Esophagus (tissue), 2 donors: ENCODE results near the gene SPHK2. TPM values are rescaled to one million over a fixed set of nuclear protein-coding genes. Genes with fewer than 3 reads are reported as not detected.
"Not testable (repeated sequence)": the region's sequence is repeated elsewhere in the genome, so short reads cannot be mapped to it uniquely, and the experiment has no call there.

Source experiments
- H3K27ac ChIP-seq, 2 donors: one replicate each; pipeline ENCODE4 v1.5.1; 2013; ENCODE audit warnings: low read depth in 2 of 2, mild to moderate bottlenecking in 2 of 2, inconsistent platforms in 1 of 2, low read length in 1 of 2, moderate library complexity in 1 of 2
- H3K27me3 ChIP-seq, 2 donors: one replicate each; pipeline ENCODE4 v1.6.1; 2013; ENCODE audit warnings: low read length in 2 of 2, control low read depth in 1 of 2, mild to moderate bottlenecking in 1 of 2; ENCODE audit not compliant: insufficient read depth in 2 of 2, control insufficient read depth in 1 of 2
- H3K36me3 ChIP-seq, 2 donors: one replicate each; pipeline ENCODE4 v1.6.1; 2013; ENCODE audit warnings: low read length in 1 of 2; ENCODE audit not compliant: control insufficient read depth in 2 of 2, insufficient read depth in 2 of 2
- H3K4me1 ChIP-seq, 2 donors: one replicate each; pipeline ENCODE4 v1.6.1; 2013; ENCODE audit warnings: low read length in 1 of 2; ENCODE audit not compliant: control insufficient read depth in 2 of 2, insufficient read depth in 2 of 2
- H3K4me3 ChIP-seq, 2 donors: one replicate each; pipeline ENCODE4 v1.5.1; 2013; ENCODE audit warnings: low read length in 2 of 2, mild to moderate bottlenecking in 2 of 2, low read depth in 1 of 2, moderate library complexity in 1 of 2
- H3K9me3 ChIP-seq, 2 donors: one replicate each; pipeline ENCODE4 v1.6.1; 2013; ENCODE audit warnings: mild to moderate bottlenecking in 2 of 2, low read depth in 1 of 2, low read length in 1 of 2, moderate library complexity in 1 of 2; ENCODE audit not compliant: control insufficient read depth in 2 of 2, insufficient read depth in 1 of 2
- WGBS, 2 donors: extraction: QIAGEN DNeasy Blood & Tissue Kit; methylation state at CpG; one replicate each; pipeline ENCODE4 v1.1.7; 2013; 5-methylcytosine and 5-hydroxymethylcytosine counted together
- polyA plus RNA-seq, 2 donors: library from polyadenylated mRNA; stranded (reverse); fragments of 200-250 nt; gene quantifications; one replicate each; pipeline ENCODE4 v1.2.3, GENCODE V29; 2013
- donor health status: healthy with polysubstance abuse.
- donor health status: Bipolar disorder and iron deficiency.

SPHK2 gene, protein sequence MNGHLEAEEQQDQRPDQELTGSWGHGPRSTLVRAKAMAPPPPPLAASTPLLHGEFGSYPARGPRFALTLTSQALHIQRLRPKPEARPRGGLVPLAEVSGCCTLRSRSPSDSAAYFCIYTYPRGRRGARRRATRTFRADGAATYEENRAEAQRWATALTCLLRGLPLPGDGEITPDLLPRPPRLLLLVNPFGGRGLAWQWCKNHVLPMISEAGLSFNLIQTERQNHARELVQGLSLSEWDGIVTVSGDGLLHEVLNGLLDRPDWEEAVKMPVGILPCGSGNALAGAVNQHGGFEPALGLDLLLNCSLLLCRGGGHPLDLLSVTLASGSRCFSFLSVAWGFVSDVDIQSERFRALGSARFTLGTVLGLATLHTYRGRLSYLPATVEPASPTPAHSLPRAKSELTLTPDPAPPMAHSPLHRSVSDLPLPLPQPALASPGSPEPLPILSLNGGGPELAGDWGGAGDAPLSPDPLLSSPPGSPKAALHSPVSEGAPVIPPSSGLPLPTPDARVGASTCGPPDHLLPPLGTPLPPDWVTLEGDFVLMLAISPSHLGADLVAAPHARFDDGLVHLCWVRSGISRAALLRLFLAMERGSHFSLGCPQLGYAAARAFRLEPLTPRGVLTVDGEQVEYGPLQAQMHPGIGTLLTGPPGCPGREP
- 10 to 100 TPM in 1 of 2 donors, 1 to 10 TPM in 1; 9.0 to 15.5 TPM for polyA plus RNA-seq

DNA sequence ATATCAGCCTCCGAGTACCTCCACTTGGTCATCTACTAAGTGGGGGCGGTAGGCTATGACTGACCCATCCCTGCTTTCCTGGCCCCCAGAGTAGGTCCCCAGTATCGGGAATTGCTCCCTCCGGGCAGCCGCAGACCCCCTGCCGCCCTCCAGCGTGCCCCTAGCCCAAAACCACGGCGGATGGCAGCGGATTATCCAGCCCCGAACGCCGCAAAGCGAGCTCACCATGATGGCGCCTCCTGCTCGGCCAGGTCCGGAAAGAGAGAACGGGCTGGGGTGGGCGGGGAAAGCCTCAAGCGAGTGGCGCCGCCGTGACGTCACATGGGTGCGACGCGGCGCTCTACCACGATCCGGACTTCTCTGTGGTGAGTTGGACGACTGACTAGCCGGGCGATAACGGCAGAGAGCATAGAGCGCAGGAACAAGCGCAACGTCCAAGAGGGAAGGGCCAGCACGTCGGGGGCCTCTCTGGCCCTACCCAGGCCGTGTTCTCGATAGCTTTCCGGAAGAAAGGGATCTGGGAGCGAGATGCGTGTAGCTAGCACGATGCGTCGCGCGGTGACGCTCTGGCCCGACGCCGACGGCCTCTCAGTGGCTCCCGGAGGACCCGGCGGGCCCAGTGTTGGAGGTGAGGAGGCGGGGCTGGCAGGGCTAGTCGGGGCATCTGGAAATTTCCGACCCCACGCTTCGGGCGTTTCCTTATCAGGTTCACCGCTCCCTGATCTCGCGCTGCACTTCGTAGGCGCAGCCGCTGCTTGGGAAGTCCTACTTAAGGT lies at the start of gene SPHK2, which contains the start of gene RPL18:
SPHK2 (plus strand) TSS at position 591 of the 776 bp plus-strand sequence. CDS start 1,009 bp downstream, outside the sequence.
RPL18 (minus strand) TSS at position 263 of the 776 bp plus-strand sequence; CDS start at position 228, 35 bp downstream.
- H3K27me3 ChIP-seq = no peaks in the 10 kb centered on the region
- peak within 1 kb of the TSS; percentile 85 to 91 for H3K4me3 ChIP-seq
- peak within 1 kb of the TSS; percentile 93 to 98 for H3K27ac ChIP-seq
- peaks cover 0 to 23% of the 10 kb centered on the region in 2 donors for H3K4me1 ChIP-seq
- H3K9me3 ChIP-seq = no peaks in the 10 kb centered on the region
- WGBS, 2 donors = 0% methylated on average over 69 of the region's 69 CpGs
- H3K36me3 ChIP-seq = peaks cover 11 to 28% of the 10 kb centered on the region in 2 donors

DNA sequence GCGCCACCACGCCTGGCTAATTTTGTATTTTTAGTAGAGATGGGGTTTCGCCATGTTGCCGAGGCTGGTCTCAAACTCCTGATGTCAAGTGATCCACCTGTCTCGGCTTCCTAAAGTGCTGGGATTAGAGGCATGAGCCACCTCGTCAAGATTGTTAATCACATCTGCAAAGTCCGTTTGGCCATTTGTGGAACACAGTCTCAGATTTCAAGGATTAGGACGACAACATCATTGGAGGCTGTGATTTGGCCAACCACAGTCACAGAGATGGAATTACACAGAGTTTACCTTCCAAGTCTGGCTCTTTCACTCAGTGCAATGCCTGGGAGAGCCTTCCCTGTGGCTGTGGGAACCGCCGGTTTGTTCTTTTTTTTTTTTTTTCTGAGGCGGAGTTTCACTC lies 49.5 kb upstream of the SPHK2 start:
- Histone ChIP-seq H3K27ac (peak overlapping the region in 1 of 2 donors; percentile 57), H3K36me3 (no peaks in the 10 kb centered on the region), H3K27me3 (no peaks in the 10 kb centered on the region), H3K9me3 (no peaks in the 10 kb centered on the region), H3K4me1 (peaks cover 0 to 13% of the 10 kb centered on the region in 2 donors), H3K4me3 (no peak overlapping the region)
- 40 to 49% methylated on average over 11 of the region's 11 CpGs for WGBS, 2 donors

DNA sequence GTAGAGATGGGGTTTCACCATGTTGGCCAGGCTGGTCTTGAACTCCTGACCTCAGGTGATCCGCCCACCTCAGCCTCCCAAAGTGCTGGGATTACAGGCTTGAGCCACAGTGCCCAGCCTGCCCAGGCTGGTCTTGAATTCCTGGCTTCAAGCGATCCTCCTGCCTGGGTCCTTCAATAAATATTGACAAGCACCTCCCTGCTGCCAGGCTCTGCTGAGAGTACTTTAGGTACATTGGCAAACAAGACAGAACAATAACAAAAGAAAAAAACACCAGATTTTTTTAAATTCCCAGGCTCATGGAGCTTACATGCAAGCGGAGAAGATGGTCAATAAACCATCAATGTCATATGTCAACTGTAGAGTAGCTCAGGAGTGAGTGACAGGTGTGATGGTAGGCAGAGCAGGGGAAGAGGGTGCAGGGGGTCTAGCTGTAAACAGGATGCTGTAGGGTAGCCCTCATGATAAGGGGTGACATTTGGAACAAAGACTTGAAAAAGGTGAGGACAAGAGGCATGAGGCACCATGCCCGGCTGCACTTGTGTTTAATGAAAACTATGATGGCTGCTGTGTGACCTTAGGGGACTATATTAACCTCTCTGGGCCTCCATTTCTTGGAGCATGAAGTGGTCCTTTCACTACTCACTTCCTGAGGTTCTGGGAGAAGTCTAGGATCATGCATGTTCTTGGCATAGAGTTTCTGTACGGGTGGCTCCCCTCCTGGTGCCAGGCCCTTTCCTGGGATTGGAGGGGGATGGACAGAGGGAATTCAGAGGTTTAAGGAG lies 47.7 kb upstream of the SPHK2 start:
- H3K9me3 ChIP-seq = no peaks in the 10 kb centered on the region
- H3K27ac ChIP-seq = peak overlapping the region; percentile 29 to 61
- no peaks in the 10 kb centered on the region for H3K27me3 ChIP-seq
- 56 to 57% methylated on average over 5 of the region's 5 CpGs for WGBS, 2 donors
- no peak overlapping the region for H3K4me3 ChIP-seq
- peaks cover 0 to 13% of the 10 kb centered on the region in 2 donors for H3K4me1 ChIP-seq
- peaks cover 0 to 2% of the 10 kb centered on the region in 2 donors for H3K36me3 ChIP-seq

DNA sequence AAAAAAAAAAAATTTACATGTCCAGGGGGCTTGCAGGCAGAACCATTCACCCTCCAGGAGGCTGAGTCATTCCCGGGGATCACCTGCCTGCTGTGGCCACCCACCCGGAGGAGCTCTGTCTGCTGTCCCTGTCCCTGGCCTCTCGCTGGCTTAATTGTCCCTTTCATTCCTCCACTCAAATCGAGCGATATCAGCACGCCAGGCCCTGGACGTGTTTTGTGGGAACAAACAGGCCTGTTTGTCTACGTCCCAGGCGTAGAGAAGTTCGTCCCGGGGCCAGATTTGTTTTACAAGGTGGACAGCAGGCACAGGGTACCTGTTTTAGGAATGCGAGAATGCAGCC lies 46.2 kb upstream of the SPHK2 start:
- Histone ChIP-seq H3K27me3 (no peaks in the 10 kb centered on the region), H3K36me3 (peaks cover 0 to 2% of the 10 kb centered on the region in 2 donors), H3K4me1 (peaks cover 0 to 7% of the 10 kb centered on the region in 2 donors), H3K4me3 (no peak overlapping the region), H3K27ac (peak overlapping the region in 1 of 2 donors; percentile 47), H3K9me3 (no peaks in the 10 kb centered on the region)
- 71 to 83% methylated on average over 12 of the region's 12 CpGs for WGBS, 2 donors

DNA sequence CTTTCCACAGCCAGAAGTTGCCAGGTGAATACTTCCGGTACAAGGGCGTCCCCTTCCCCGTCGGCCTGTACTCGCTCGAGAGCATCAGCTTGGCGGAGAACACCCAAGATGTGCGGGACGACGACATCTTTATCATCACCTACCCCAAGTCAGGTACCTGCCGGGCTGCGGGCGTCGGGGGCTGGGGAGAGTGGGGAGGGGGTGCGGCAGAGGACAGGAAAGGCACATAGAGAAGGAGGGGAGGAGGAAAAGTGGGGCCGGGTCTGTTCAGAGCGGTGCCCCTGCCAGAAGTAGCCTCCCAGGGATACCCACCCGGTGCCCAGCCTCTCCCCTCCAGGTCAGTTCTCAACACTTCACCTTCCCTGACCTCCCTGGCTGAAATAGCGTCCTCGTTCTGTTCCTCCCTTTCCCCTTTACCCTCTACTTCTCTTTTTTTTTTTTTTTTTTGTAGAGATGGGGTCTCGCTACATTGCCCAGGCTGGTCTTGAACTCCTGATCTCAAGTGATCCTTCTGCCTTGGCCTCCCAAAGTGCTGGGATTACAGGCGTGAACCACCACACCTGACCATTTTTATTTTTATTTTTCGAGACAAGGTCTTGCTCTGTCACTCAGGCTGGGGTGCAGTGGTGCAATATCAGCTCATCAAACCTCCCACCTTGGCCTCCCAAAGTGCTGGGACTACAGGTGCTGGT lies 43.2 kb upstream of the SPHK2 start:
- no peaks in the 10 kb centered on the region for H3K4me1 ChIP-seq
- peaks cover 0 to 2% of the 10 kb centered on the region in 2 donors for H3K36me3 ChIP-seq
- H3K9me3 ChIP-seq = no peaks in the 10 kb centered on the region
- no peak overlapping the region for H3K4me3 ChIP-seq
- 79 to 83% methylated on average over 23 of the region's 23 CpGs for WGBS, 2 donors
- H3K27ac ChIP-seq = no peak overlapping the region
- no peaks in the 10 kb centered on the region for H3K27me3 ChIP-seq

DNA sequence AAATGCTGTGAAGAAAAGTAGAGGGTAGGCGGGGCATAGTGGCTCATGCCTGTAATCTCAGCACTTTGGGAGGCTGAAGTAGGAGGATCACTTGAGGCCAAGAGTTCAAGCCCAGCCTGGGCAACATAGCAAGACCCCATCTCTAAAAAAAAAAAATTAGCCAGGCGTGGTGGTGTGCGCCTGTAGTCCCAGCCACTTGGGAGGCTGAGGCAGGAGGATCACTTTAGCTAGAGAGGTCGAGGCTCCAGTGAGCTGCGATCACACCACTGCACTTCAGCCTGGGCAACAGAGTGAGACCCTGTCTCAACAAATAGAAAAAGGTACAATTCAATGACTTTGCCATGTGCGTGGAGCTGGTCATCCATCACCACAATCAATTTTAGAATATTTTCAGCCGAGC lies 41.4 kb upstream of the SPHK2 start:
- not testable (repeated sequence) for H3K9me3 ChIP-seq, H3K4me3 ChIP-seq, H3K36me3 ChIP-seq, H3K4me1 ChIP-seq, H3K27ac ChIP-seq, H3K27me3 ChIP-seq
- WGBS, 2 donors = 93 to 94% methylated on average over 7 of the region's 7 CpGs

DNA sequence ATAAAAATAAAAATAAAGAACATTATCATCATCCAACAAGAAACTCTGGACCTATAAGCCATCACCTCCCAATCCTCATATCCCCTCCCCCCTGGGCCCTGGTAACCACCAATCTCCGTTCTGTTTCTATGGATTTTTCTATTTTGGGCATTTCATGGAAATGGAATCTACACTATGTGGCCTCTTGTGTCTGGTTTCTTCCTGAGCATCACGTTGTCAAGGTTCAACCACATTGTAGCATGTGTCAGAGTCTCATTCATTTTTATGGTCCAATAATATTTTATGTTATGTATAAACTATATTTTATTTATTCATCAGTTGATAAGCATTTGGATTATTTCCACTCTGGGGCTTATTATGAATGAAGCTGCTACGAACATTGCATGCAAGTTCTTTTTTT lies 40.4 kb upstream of the SPHK2 start:
- Histone ChIP-seq H3K27ac (no peak overlapping the region), H3K36me3 (peaks cover 0 to 2% of the 10 kb centered on the region in 2 donors), H3K9me3 (no peaks in the 10 kb centered on the region), H3K4me1 (no peaks in the 10 kb centered on the region), H3K4me3 (no peak overlapping the region), H3K27me3 (no peaks in the 10 kb centered on the region)
- 40 to 47% methylated on average over 3 of the region's 3 CpGs for WGBS, 2 donors

DNA sequence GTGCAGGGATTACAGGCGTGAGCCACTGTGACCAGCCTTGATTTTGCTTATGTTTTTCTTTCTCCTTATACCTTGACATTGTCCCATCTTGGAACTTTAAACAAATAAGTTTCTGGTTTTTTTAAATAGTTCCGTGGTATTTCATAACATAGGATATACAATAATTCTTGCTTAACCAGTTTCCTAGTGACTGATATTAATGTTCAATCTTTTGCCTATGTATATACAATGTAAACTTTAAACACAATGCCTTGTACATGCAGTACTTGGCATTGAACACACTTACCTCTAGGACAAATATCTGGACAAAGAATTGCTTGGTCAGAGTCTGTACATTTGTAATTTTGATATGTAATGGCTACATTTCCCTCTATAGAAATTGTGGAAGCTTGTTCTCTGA lies 37.1 kb upstream of the SPHK2 start:
- WGBS, 2 donors = 41 to 55% methylated on average over 2 of the region's 2 CpGs
- Histone ChIP-seq H3K27ac (peak overlapping the region; percentile 34 to 59), H3K4me3 (no peak overlapping the region), H3K27me3 (no peaks in the 10 kb centered on the region), H3K9me3 (no peaks in the 10 kb centered on the region), H3K36me3 (no peaks in the 10 kb centered on the region), H3K4me1 (no peaks in the 10 kb centered on the region)
